Cardiac muscle cell (in vitro differentiated cells and primary cell): ENCODE data around the gene RNU2-1. TPM values are rescaled to one million over a fixed set of nuclear protein-coding genes. Genes with fewer than 3 reads are reported as not detected.
"Not testable (repeated sequence)": the region's sequence is repeated elsewhere in the genome, so short reads cannot be mapped to it uniquely, and the experiment has no call there.

Source experiments
- DNase-seq, 2 donors: peaks; one replicate each; pipeline versions ENCODE4 v3.0.0 to v3.0.0-alpha.2; 2010 to 2017; ENCODE audit warnings: low read depth in 1 of 2, low spot score in 1 of 2
- H3K27ac ChIP-seq: fragments of 200-600 bp; sonication (generic); 2 replicates; pipeline ENCODE4 v1.5.1; 2016
- H3K27me3 ChIP-seq: fragments of 200-600 bp; sonication (generic); 2 replicates; pipeline ENCODE4 v1.6.0; 2016; ENCODE audit warnings: control low read depth
- H3K36me3 ChIP-seq: fragments of 200-600 bp; sonication (generic); 2 replicates; pipeline ENCODE4 v1.5.1; 2016; ENCODE audit warnings: control low read depth
- H3K4me1 ChIP-seq: fragments of 200-600 bp; sonication (generic); 2 replicates; pipeline ENCODE4 v1.8.1; 2017; ENCODE audit warnings: low read depth, mild to moderate bottlenecking, mixed run types
- H3K4me3 ChIP-seq: fragments of 200-600 bp; sonication (generic); 2 replicates; pipeline ENCODE4 v1.5.1; 2016; ENCODE audit warnings: mild to moderate bottlenecking
- H3K9me3 ChIP-seq: fragments of 200-600 bp; sonication (generic); 2 replicates; pipeline ENCODE4 v1.5.1; 2017; ENCODE audit warnings: low read depth, mild to moderate bottlenecking, control low read depth
- polyA plus RNA-seq: library from polyadenylated mRNA; unstranded; fragments of >200 nt; fragmentation: Nextera tagmentation; extraction: Ambion mirVana; gene quantifications from 2 replicates; pipeline ENCODE4 v1.2.1, GENCODE V29; 2016
- total RNA-seq: library from RNA; depleted of rRNA; stranded (reverse); fragments of >200 nt; gene quantifications from 2 replicates; pipeline ENCODE4 v1.2.3, GENCODE V29; 2016

The RNU2-1 gene
- not detected in 2 replicates for total RNA-seq
- 3.4 TPM in 1 of 2 replicates, not detected in the other for polyA plus RNA-seq

- not testable (repeated sequence) for H3K27ac ChIP-seq, H3K4me3 ChIP-seq, DNase-seq, H3K36me3 ChIP-seq, H3K4me1 ChIP-seq, H3K27me3 ChIP-seq, H3K9me3 ChIP-seq
Measured at GRCh38 chr17:43233877-43234276, at the start of gene RNU2-1. TSS of gene RNU2-1 (minus strand) at chr17:43233977.

GRCh38 chr17:43272914-43273313, 39.1 kb upstream of the RNU2-1 start:
- not testable (repeated sequence) for H3K27me3 ChIP-seq, H3K9me3 ChIP-seq, H3K36me3 ChIP-seq, H3K27ac ChIP-seq, DNase-seq, H3K4me1 ChIP-seq, H3K4me3 ChIP-seq

- not testable (repeated sequence) for DNase-seq
Measured at GRCh38 chr17:43272483-43272882, 38.7 kb upstream of the RNU2-1 start.

GRCh38 chr17:43270552-43271504, 37.1 kb upstream of the RNU2-1 start:
- DNase-seq, H3K4me3 ChIP-seq, H3K27ac ChIP-seq, H3K4me1 ChIP-seq, H3K27me3 ChIP-seq, H3K9me3 ChIP-seq, H3K36me3 ChIP-seq: not testable (repeated sequence)

More at GRCh38 chr17:43272483-43272882, 38.7 kb upstream of the RNU2-1 start:
- H3K27me3 ChIP-seq, H3K27ac ChIP-seq, H3K4me3 ChIP-seq, H3K4me1 ChIP-seq, H3K9me3 ChIP-seq, H3K36me3 ChIP-seq: not testable (repeated sequence)

- not testable (repeated sequence) for H3K4me1 ChIP-seq, H3K27ac ChIP-seq, DNase-seq
Measured at GRCh38 chr17:43246456-43246855, 12.7 kb upstream of the RNU2-1 start.

GRCh38 chr17:43240596-43241352, 7.0 kb upstream of the RNU2-1 start:
- H3K27me3 ChIP-seq, H3K27ac ChIP-seq, H3K9me3 ChIP-seq, DNase-seq, H3K4me3 ChIP-seq, H3K36me3 ChIP-seq, H3K4me1 ChIP-seq: not testable (repeated sequence)

More at GRCh38 chr17:43246456-43246855, 12.7 kb upstream of the RNU2-1 start:
- not testable (repeated sequence) for H3K36me3 ChIP-seq, H3K4me3 ChIP-seq, H3K9me3 ChIP-seq, H3K27me3 ChIP-seq

GRCh38 chr17:43239597-43239996, 5.8 kb upstream of the RNU2-1 start:
- DNase-seq, H3K4me1 ChIP-seq, H3K4me3 ChIP-seq, H3K36me3 ChIP-seq, H3K27me3 ChIP-seq, H3K9me3 ChIP-seq, H3K27ac ChIP-seq: not testable (repeated sequence)

GRCh38 chr17:43233263-43233662, 514 bp downstream of the RNU2-1 start:
- not testable (repeated sequence) for H3K9me3 ChIP-seq, DNase-seq, H3K36me3 ChIP-seq, H3K27ac ChIP-seq, H3K4me3 ChIP-seq, H3K27me3 ChIP-seq, H3K4me1 ChIP-seq

- H3K4me3 ChIP-seq, DNase-seq, H3K27ac ChIP-seq, H3K27me3 ChIP-seq, H3K9me3 ChIP-seq, H3K4me1 ChIP-seq, H3K36me3 ChIP-seq: not testable (repeated sequence)
Measured at GRCh38 chr17:43232021-43232699, 1.6 kb downstream of the RNU2-1 start.

- H3K4me3 ChIP-seq, H3K36me3 ChIP-seq, H3K9me3 ChIP-seq, H3K4me1 ChIP-seq, H3K27ac ChIP-seq, H3K27me3 ChIP-seq, DNase-seq: not testable (repeated sequence)
Measured at GRCh38 chr17:43231205-43232020, 2.4 kb downstream of the RNU2-1 start.

GRCh38 chr17:43228020-43228782, 5.6 kb downstream of the RNU2-1 start, which contains the start of gene CCDC200:
TSS of gene CCDC200 (minus strand) at chr17:43228623. CDS start at chr17:43228554, 69 bp downstream.
- H3K27ac ChIP-seq, H3K36me3 ChIP-seq, H3K27me3 ChIP-seq, DNase-seq, H3K9me3 ChIP-seq, H3K4me3 ChIP-seq, H3K4me1 ChIP-seq: not testable (repeated sequence)
